AG09309 (cell line): ENCODE data around the gene SULT1A3.
"Not testable (repeated sequence)": the region's sequence is repeated elsewhere in the genome, so short reads cannot be mapped to it uniquely, and the experiment has no call there.

Source experiments
- DNase-seq: peaks from one replicate; pipeline ENCODE4 v3.0.0-alpha.2; 2010; ENCODE audit warnings: low read depth
- H3K4me3 ChIP-seq: 2 replicates; pipeline ENCODE4 v1.5.1; 2011; ENCODE audit warnings: mild to moderate bottlenecking, low read depth, low read length, moderate library complexity; ENCODE audit not compliant: control insufficient read depth
- CTCF ChIP-seq: IDR thresholded peaks from 2 replicates; pipeline ENCODE4 v1.5.1; 2011; ENCODE audit warnings: mild to moderate bottlenecking, low read depth, low read length, inconsistent platforms; ENCODE audit not compliant: insufficient read depth, control insufficient read depth; ENCODE audit errors: missing control alignments

Gene SULT1A3

GRCh38 chr16:30199049-30199448 is at the start of gene SULT1A3:
TSS of gene SULT1A3 (plus strand) at chr16:30199255. CDS start at chr16:30200729, 1,474 bp downstream.
- not testable (repeated sequence) for H3K4me3 ChIP-seq

GRCh38 chr16:30151091-30151490 is 48.0 kb upstream of the SULT1A3 start:
- DNase-seq: no peak
- no peak for TF ChIP-seq CTCF
- no peak overlapping the region for H3K4me3 ChIP-seq

More at GRCh38 chr16:30199049-30199448, at the start of gene SULT1A3:
- DNase-seq: not testable (repeated sequence)

GRCh38 chr16:30152517-30152916 is 46.5 kb upstream of the SULT1A3 start:
- H3K4me3 ChIP-seq: no peak overlapping the region
- no peak for DNase-seq
- TF ChIP-seq CTCF: no peak

- no peak for TF ChIP-seq CTCF
- DNase-seq: no peak
- no peak overlapping the region for H3K4me3 ChIP-seq
These were observed 43.9 kb upstream of the SULT1A3 start for GRCh38 chr16:30155188-30155587.

- no peak for TF ChIP-seq CTCF
- H3K4me3 ChIP-seq: no peak overlapping the region
- no peak for DNase-seq
These were observed 41.8 kb upstream of the SULT1A3 start for GRCh38 chr16:30157214-30157613.

- no peak overlapping the region for H3K4me3 ChIP-seq
- TF ChIP-seq CTCF: no peak
- DNase-seq: no peak
These were observed 35.5 kb upstream of the SULT1A3 start for GRCh38 chr16:30163538-30163937.

- no peak for DNase-seq
- no peak overlapping the region for H3K4me3 ChIP-seq
These were observed 32.7 kb upstream of the SULT1A3 start for GRCh38 chr16:30166202-30166902.

GRCh38 chr16:30168746-30169145 is 30.3 kb upstream of the SULT1A3 start:
- not testable (repeated sequence) for H3K4me3 ChIP-seq

More at GRCh38 chr16:30166202-30166902, 32.7 kb upstream of the SULT1A3 start:
- TF ChIP-seq CTCF: no peak

GRCh38 chr16:30169416-30169815 is 29.6 kb upstream of the SULT1A3 start:
- H3K4me3 ChIP-seq, DNase-seq: not testable (repeated sequence)

More at GRCh38 chr16:30168746-30169145, 30.3 kb upstream of the SULT1A3 start:
- DNase-seq: not testable (repeated sequence)

- not testable (repeated sequence) for DNase-seq, H3K4me3 ChIP-seq
These were observed 28.9 kb upstream of the SULT1A3 start for GRCh38 chr16:30170145-30170544.
